Measurements from ENCODE around the gene ELOVL5.

- TF ChIP-seq CTCF (IDR thresholded peaks at IDR 0.05) = no peak
- TF ChIP-seq POLR2A (IDR thresholded peaks at IDR 0.05) = no peak
Measured at GRCh38 chr6:53309059-53309900, 39.5 kb downstream of the ELOVL5 start.

All from thyroid gland (tissue), 4 donors.